HG02642 (cell line): ENCODE results near the gene PLA2G4C.

Experiments used
- ATAC-seq: cut with Tn5 transposase; IDR thresholded peaks from one replicate; pipeline ENCODE4 v1.9.1; 2021; ENCODE audit warnings: mild to moderate bottlenecking; ENCODE audit not compliant: unreplicated experiment, poor library complexity

The PLA2G4C gene

GRCh38 chr19:48061401-48062344 lies 48.9 kb downstream of the PLA2G4C start:
- ATAC-seq: no peak

DNA sequence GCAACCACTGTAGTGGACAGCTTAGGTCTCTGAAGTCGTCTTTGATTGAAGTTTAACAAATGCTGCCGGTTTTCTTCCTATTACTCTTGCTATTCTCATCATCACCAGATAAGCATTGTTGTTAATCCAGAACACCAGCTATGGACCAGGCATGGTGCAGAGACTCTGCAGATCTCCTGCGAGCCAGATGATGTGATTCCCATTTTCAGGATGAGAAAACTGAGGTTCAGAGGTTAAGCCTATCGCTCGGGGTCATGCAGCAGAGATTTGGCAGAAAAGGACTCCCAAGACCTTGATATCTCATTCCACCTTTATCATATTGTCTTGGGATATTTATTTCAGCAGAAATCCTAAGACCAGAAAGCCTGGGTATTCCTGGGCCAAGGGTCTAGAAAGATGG lies 50.2 kb downstream of the PLA2G4C start:
- no peak for ATAC-seq

DNA sequence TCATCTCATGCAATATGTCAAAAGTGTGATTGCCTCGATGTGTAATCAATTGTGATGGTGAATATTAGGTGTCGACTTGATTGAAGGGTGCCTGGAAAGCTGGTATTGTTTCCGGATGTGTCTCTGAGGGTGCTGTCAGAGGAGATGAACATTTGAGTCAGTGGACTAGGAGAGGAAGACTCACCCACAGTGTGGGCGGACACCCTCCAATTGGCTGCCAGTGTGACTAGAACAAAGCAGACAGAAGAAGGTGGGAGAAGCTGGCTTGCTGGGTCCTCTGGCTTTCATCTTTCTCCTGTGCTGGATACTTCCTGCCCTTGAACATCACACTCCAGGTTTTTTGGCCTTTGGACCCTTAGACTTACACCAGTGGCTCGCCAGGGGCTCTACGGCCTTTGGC lies 51.3 kb downstream of the PLA2G4C start:
- ATAC-seq: no peak

- no peak for ATAC-seq
Observed at GRCh38 chr19:48053856-48054255, 56.8 kb downstream of the PLA2G4C start.

DNA sequence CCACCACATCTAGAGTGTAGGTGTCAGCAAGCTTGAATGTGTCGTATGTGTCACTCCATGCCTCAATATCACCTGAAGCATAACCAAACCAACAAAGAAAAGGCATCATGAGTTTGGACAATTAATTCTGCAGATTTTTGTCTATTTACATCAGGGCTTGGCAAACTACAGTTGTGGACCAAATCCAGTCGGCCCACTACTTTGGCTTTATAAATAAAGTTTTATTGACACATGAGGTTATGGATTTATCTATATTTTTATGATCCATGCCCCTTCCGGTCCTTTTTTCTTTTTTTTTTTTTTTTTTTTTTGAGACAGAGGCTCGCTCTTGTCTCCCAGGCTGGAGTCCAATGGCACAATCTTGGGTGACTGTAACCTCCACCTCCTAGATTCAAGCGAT lies 57.5 kb downstream of the PLA2G4C start:
- no peak for ATAC-seq

GRCh38 chr19:48051335-48052033 lies 59.1 kb downstream of the PLA2G4C start:
- ATAC-seq: no peak

DNA sequence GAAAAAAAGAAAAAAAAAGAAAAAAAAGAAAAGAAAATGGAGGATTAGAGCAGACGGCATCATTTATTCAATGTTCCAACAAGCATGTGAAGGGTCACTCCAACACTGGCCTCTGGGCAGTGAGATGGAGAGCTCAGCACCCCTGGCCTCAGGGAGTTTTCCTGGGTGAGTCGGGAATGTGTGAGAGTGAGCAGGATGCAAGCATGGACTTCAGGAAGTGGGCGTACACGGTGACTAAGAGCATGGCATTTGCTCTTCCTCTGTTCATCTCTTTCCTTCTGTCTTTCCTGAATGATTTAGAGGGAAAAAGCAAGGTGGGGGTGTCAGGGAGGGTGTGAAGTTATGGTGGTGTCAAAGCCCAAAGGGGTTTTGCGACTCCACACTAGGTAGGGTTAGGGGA lies 66.1 kb downstream of the PLA2G4C start:
- no peak for ATAC-seq

DNA sequence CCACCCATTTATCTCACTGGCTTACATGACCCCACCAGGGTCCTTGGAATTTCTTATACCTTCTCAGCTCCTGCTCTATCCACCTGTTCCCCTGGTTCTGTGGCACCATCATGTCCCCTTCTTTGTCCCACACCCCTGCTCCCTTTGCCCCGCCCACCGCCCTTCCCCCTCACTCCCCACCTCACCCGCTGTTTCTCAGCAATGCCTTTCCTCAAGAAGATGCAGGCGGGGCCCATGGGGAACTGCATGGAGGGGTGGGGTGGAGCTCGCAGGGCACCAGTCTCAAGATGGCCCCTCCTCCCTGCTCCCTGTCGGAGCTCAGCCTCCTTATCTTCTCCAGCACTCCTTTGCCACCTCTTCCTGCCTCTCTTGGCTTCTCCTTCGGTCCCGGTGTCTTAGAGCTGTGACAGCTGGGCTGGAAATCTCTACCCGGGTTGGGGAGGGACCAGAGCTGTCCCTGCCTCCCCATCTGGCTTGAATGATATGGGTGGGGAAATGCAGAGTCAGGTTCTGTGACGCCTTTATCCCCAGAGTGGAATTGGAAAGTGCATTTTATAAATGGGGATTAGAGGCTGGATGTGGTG lies 66.8 kb downstream of the PLA2G4C start, which contains the start of gene CABP5:
Gene CABP5, minus strand, starts transcription at position 405 of the 584 bp plus-strand sequence. Its CDS starts 157 bp downstream, at position 248.
- no peak for ATAC-seq

- ATAC-seq: no peak
Observed at GRCh38 chr19:48041877-48042580, 68.6 kb downstream of the PLA2G4C start.

- ATAC-seq: no peak
Observed at GRCh38 chr19:48036765-48037164, 73.9 kb downstream of the PLA2G4C start.

DNA sequence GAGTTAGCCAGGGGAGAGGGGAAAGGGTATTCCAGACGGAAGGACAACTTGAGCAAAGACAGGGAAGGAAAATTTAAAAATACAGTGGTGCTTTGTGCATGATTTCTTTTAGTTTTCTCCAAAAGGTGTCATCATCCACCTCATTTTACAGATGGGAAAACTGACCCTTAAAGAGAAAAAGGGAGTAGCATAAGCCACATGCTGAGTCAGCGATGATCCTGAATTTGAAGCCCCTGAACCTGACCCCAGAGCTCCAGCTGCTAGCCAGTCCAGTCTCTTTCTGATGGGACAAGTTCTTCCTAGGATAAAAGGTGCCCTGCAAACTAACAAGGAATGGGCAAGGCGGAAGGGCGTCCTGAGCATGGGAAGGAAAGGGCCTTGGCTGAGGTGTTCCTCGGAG lies 77.0 kb downstream of the PLA2G4C start:
- no peak for ATAC-seq

DNA sequence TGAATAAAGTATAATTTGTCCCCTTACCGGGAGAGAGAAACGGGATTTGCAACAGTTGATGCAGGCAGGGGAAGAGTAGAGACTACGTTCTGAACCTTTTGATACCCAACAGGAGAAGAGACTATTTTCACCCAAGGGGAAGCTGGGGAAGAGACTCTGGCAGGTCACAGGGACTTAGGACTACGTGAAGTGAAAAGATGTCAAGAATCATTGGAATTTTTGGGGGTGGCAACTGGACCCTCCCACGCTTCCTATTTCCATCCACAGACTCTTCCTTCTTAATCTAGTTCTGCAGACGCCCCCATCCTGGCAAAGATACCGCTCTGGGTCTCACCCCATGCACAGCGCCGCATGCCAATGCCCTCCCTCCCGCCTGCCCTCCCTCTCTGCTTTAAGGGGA lies 80.5 kb downstream of the PLA2G4C start:
- no peak for ATAC-seq

DNA sequence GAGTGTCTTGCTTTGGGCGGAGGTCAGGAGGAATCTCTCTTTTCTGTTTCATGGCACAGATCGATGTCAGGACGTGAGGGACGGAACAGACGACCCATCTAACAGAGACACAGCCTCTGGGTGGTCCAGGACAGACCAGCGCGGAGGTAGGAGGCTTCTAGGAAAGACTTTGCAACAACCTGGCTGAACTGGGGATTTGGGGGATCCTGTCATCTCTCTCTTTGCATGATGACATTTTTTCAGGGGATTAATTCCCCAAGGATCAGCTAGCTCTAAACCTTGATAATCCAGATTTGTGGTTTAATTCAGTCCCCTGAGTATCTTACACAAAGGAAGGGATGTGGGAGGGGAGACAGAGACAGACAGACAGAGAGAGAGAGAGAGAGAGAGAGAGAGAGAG lies 81.2 kb downstream of the PLA2G4C start:
- ATAC-seq: no peak

DNA sequence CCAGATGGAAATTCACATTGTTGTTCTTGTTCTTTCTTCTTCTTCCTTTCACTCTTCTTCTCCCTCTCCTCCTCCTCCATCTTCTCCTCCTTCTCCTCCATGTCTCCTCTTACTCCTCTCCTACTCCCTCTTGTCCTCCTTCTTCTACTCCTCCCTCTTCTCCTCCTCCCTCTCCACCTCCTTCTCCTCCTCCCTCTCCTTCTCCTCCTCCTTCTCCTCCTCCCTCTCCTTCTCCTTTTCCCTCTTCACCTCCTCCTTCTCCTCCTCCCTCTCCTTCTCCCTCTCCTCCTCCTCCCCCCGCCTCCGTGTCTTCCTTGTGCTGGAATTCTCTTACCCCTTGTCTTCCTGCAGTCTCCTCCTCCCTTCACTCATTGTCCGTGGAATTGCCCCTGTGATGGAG lies 85.1 kb downstream of the PLA2G4C start:
- no peak for ATAC-seq

DNA sequence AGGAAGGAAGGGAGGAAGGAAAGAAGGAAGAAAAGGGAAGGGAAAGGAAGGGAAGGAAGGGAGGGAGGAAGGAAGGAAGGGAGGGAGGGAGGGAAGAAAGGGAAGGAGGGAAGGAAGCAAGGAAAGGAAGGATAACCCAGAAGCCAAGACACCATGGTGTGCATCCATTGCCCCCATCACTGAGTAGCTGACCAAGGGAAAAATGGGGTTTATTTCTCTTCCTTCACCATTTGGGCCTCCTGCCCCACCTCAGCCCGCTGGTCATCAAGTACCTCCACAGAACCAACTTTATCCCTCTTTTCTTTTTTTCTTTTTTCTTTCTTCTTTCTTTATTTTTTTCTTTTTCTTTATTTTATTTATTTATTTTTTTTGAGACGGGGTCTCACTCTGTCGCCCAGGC lies 87.1 kb downstream of the PLA2G4C start:
- no peak for ATAC-seq

GRCh38 chr19:48023011-48023410 lies 87.6 kb downstream of the PLA2G4C start:
- no peak for ATAC-seq

DNA sequence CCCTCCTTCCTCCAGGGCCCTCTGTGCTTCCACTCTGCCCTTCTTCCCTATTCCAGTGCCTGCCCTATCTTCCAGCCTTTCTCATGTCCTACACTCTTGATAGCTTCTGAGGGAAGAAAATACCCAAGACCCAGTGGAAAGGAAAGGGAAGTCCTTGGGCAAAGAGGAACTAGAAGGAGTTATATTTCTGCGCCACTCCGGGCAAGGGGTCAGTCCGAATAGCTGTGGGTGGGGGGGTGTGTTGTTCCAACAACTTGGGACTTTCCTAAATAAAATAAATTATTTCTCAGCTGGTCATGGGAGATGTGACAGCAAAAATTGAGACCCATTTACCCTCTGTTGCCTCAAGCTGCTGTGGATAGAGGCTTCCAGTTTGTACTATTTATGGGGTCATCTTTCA lies 89.9 kb downstream of the PLA2G4C start:
- no peak for ATAC-seq

- ATAC-seq: no peak
Observed at GRCh38 chr19:48010932-48011758, 99.5 kb downstream of the PLA2G4C start.

DNA sequence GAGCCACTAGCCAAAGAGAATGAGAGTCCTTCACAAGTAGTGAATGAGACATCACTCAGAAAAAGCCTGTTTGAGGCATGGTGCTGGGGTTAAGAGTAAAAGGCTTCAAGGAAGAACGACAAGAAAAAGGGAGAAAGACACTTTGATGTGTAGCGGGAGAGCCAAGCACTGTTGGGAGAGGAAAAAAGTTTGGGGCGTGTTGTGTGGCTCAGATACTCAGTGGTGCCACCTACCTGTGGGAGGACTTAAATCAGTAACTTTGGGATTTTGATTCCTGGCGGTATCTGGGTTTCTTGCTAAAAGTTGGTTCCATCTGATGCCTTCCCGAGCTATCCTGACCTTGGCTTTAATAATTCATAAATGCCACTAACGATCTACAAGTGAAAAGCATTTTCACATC lies 103.9 kb downstream of the PLA2G4C start:
- ATAC-seq: no peak

- ATAC-seq: no peak
Observed at GRCh38 chr19:48004236-48004635, 106.4 kb downstream of the PLA2G4C start.
